ENCODE results near the gene CNTNAP2. TPM values are rescaled to one million over a fixed set of nuclear protein-coding genes. Genes with fewer than 3 reads are reported as not detected.

CNTNAP2 gene
- total RNA-seq, 1 experiment from 2014 or later, result 64.5 TPM

- no CpG with 5 or more reads among the region's 1 CpG for WGBS (ENCODE audit: extremely low coverage, insufficient read length, low lambda C conversion rate)
- no peak overlapping the region for H2BK5ac ChIP-seq (ENCODE audit: insufficient read length, low read length)
- H4K91ac ChIP-seq (ENCODE audit: insufficient read length, low read depth, low read length), result no peak overlapping the region
- H2AFZ ChIP-seq (ENCODE audit: low read length), result no peak overlapping the region
- no peak overlapping the region for H3K23ac ChIP-seq (ENCODE audit: insufficient read length, low read depth, low read length)
- H2BK120ac ChIP-seq (ENCODE audit: low read depth, low read length, poor library complexity, severe bottlenecking), result no peak overlapping the region
- Mint-ChIP-seq H3K4me1 (no peaks in the 10 kb centered on the region), H3K36me3 (ENCODE audit: insufficient read depth in 1 of 3, low read depth in 3 of 3) (no peaks in the 10 kb centered on the region), H3K27me3 (ENCODE audit: low read depth) (no peaks in the 10 kb centered on the region), H3K9me3 (no peaks in the 10 kb centered on the region), H3K27ac (no peak overlapping the region), H3K4me3 (no peak overlapping the region)
- no peak overlapping the region for H4K5ac ChIP-seq (ENCODE audit: insufficient read length, low read depth, low read length)
- no peak overlapping the region for H3K9ac ChIP-seq (ENCODE audit: extremely low read depth, insufficient read length, low read length)
- H3K79me2 ChIP-seq (ENCODE audit: insufficient read depth, low read length), result no peaks in the 10 kb centered on the region
- no peak for DNase-seq
- no peaks in the 10 kb centered on the region for H3K79me1 ChIP-seq (ENCODE audit: insufficient read depth, low read depth, low read length, poor library complexity, severe bottlenecking)
- H4K20me1 ChIP-seq (ENCODE audit: control insufficient read depth, insufficient read depth, insufficient read length), result no peaks in the 10 kb centered on the region
- no peak overlapping the region for H2BK20ac ChIP-seq (ENCODE audit: low read depth, low read length, poor library complexity, severe bottlenecking)
- H2BK15ac ChIP-seq (ENCODE audit: low read depth, low read length), result no peak overlapping the region
- H3K4me1 ChIP-seq (ENCODE audit: insufficient read depth, low read length), result no peaks in the 10 kb centered on the region
- H2AK5ac ChIP-seq (ENCODE audit: insufficient read length, low read length), result no peak overlapping the region
- H3K23me2 ChIP-seq (ENCODE audit: insufficient read length, low read depth, low read length, poor library complexity, severe bottlenecking), result no peaks in the 10 kb centered on the region
- no peak overlapping the region for H3K27ac ChIP-seq (ENCODE audit: insufficient read length, low read depth, low read length)
- H4K8ac ChIP-seq (replicated peaks; ENCODE audit: insufficient read length, low read depth, low read length), result no peak overlapping the region
- no peak overlapping the region for H3T11ph ChIP-seq (ENCODE audit: low read length)
- TF ChIP-seq CTCF (conservative IDR thresholded peaks at IDR 0.05), result no peak
- H3K18ac ChIP-seq (ENCODE audit: insufficient read length, low read depth, low read length), result no peak overlapping the region
- H3K4me2 ChIP-seq (ENCODE audit: insufficient read depth, insufficient read length, low read length), result no peak overlapping the region
- H3K56ac ChIP-seq (ENCODE audit: insufficient read length, low read depth, low read length), result no peak overlapping the region
- H3K27me3 ChIP-seq (ENCODE audit: insufficient read depth, low read length), result no peaks in the 10 kb centered on the region
- H2BK12ac ChIP-seq (ENCODE audit: insufficient read length, low read depth, low read length), result no peak overlapping the region
- H3K14ac ChIP-seq (ENCODE audit: insufficient read depth, low read length), result no peak overlapping the region
- H3K4ac ChIP-seq (ENCODE audit: low read depth, low read length), result no peak overlapping the region
- no peaks in the 10 kb centered on the region for H3K9me3 ChIP-seq (ENCODE audit: control insufficient read depth, low read depth, low read length)
Measured at GRCh38 chr7:146387140-146387539, 270.5 kb downstream of the CNTNAP2 start.
